H9 (cell line): ENCODE measurements around the gene RALGAPB. TPM values are rescaled to one million over a fixed set of nuclear protein-coding genes. Genes with fewer than 3 reads are reported as not detected.

Source experiments
- DNase-seq: peaks from one replicate; pipeline ENCODE4 v3.0.0-alpha.2; 2017
- H2AFZ ChIP-seq: one replicate; pipeline ENCODE4 v1.6.1; 2013; ENCODE audit warnings: mild to moderate bottlenecking, low read length, control low read depth, moderate library complexity
- H2AK5ac ChIP-seq: 2 replicates; pipeline ENCODE4 v1.6.1; 2013; ENCODE audit warnings: low read length, control low read depth, mixed read lengths; ENCODE audit not compliant: insufficient read length
- H2BK120ac ChIP-seq: one replicate; pipeline ENCODE4 v1.6.1; 2013; ENCODE audit warnings: low read depth, mild to moderate bottlenecking, low read length, control low read depth, inconsistent platforms; ENCODE audit not compliant: poor library complexity, severe bottlenecking
- H2BK12ac ChIP-seq: 2 replicates; pipeline ENCODE4 v1.6.1; 2013; ENCODE audit warnings: low read length, control low read depth, mixed read lengths, low read depth; ENCODE audit not compliant: insufficient read length
- H2BK15ac ChIP-seq: 2 replicates; pipeline ENCODE4 v1.6.1; 2013; ENCODE audit warnings: low read depth, low read length, control low read depth
- H2BK20ac ChIP-seq: one replicate; pipeline ENCODE4 v1.6.1; 2013; ENCODE audit warnings: low read depth, mild to moderate bottlenecking, low read length, control low read depth, inconsistent platforms; ENCODE audit not compliant: poor library complexity, severe bottlenecking
- H2BK5ac ChIP-seq: 2 replicates; pipeline ENCODE4 v1.6.1; 2013; ENCODE audit warnings: low read length, control low read depth, mixed read lengths; ENCODE audit not compliant: insufficient read length
- H3K14ac ChIP-seq: 2 replicates; pipeline ENCODE4 v1.6.1; 2013; ENCODE audit warnings: low read length, control low read depth; ENCODE audit not compliant: insufficient read depth
- H3K18ac ChIP-seq: 2 replicates; pipeline ENCODE4 v1.6.1; 2013; ENCODE audit warnings: low read depth, mild to moderate bottlenecking, mixed read lengths, low read length, control low read depth; ENCODE audit not compliant: insufficient read length
- H3K23ac ChIP-seq: 2 replicates; pipeline ENCODE4 v1.6.1; 2013; ENCODE audit warnings: low read length, control low read depth, mixed read lengths, low read depth; ENCODE audit not compliant: insufficient read length
- H3K23me2 ChIP-seq: 2 replicates; pipeline ENCODE4 v1.6.1; 2013; ENCODE audit warnings: low read depth, mild to moderate bottlenecking, mixed read lengths, low read length, control low read depth; ENCODE audit not compliant: insufficient read length, poor library complexity, severe bottlenecking
- H3K27ac ChIP-seq: 2 replicates; pipeline ENCODE4 v1.5.1; 2013; ENCODE audit warnings: low read length, control low read depth, mixed read lengths, low read depth; ENCODE audit not compliant: insufficient read length
- H3K27me3 ChIP-seq: 2 replicates; pipeline ENCODE4 v1.6.1; 2013; ENCODE audit warnings: low read length, control low read depth, inconsistent platforms; ENCODE audit not compliant: insufficient read depth
- H3K4ac ChIP-seq: 2 replicates; pipeline ENCODE4 v1.6.1; 2013; ENCODE audit warnings: low read depth, mild to moderate bottlenecking, control low read depth, inconsistent platforms, low read length, moderate library complexity
- H3K4me1 ChIP-seq: 2 replicates; pipeline ENCODE4 v1.6.1; 2013; ENCODE audit warnings: low read length, control low read depth, inconsistent platforms; ENCODE audit not compliant: insufficient read depth
- H3K4me2 ChIP-seq: 2 replicates; pipeline ENCODE4 v1.6.1; 2013; ENCODE audit warnings: low read length, control low read depth, mixed read lengths; ENCODE audit not compliant: insufficient read length, insufficient read depth
- H3K56ac ChIP-seq: 2 replicates; pipeline ENCODE4 v1.6.1; 2013; ENCODE audit warnings: low read depth, mild to moderate bottlenecking, mixed read lengths, low read length, control low read depth; ENCODE audit not compliant: insufficient read length
- H3K79me1 ChIP-seq: 2 replicates; pipeline ENCODE4 v1.6.1; 2013; ENCODE audit warnings: low read depth, mild to moderate bottlenecking, moderate library complexity, low read length, control low read depth, inconsistent platforms; ENCODE audit not compliant: insufficient read depth, poor library complexity, severe bottlenecking
- H3K79me2 ChIP-seq: 2 replicates; pipeline ENCODE4 v1.6.1; 2013; ENCODE audit warnings: low read length, control low read depth, inconsistent platforms; ENCODE audit not compliant: insufficient read depth
- H3K9ac ChIP-seq: 2 replicates; pipeline ENCODE4 v1.6.1; 2013; ENCODE audit warnings: low read length, control low read depth, mixed read lengths; ENCODE audit not compliant: insufficient read length; ENCODE audit errors: extremely low read depth
- H3K9me3 ChIP-seq: one replicate; pipeline ENCODE4 v1.6.1; 2013; ENCODE audit warnings: low read depth, low read length, inconsistent platforms; ENCODE audit not compliant: control insufficient read depth
- H3T11ph ChIP-seq: one replicate; pipeline ENCODE4 v1.6.1; 2013; ENCODE audit warnings: mild to moderate bottlenecking, low read length, control low read depth, inconsistent platforms
- H4K20me1 ChIP-seq: one replicate; pipeline ENCODE4 v1.6.1; 2013; ENCODE audit not compliant: control insufficient read depth, insufficient read length, insufficient read depth
- H4K5ac ChIP-seq: 2 replicates; pipeline ENCODE4 v1.6.1; 2013; ENCODE audit warnings: low read depth, mild to moderate bottlenecking, mixed read lengths, low read length, control low read depth; ENCODE audit not compliant: insufficient read length
- H4K8ac ChIP-seq: replicated peaks from 2 replicates; pipeline ENCODE4 v1.6.1; 2013; ENCODE audit warnings: low read length, control low read depth, mixed read lengths, low read depth; ENCODE audit not compliant: insufficient read length
- H4K91ac ChIP-seq: 2 replicates; pipeline ENCODE4 v1.6.1; 2013; ENCODE audit warnings: low read depth, mild to moderate bottlenecking, moderate library complexity, mixed read lengths, low read length, control low read depth; ENCODE audit not compliant: insufficient read length
- H3K27ac Mint-ChIP-seq, 3 experiments: 2 replicates in 2 of 3; 3 replicates in 1 of 3; pipeline ENCODE4 v1.8.0; 2020 to 2021; ENCODE audit warnings: mixed read lengths in 3 of 3, mild to moderate bottlenecking in 1 of 3, moderate library complexity in 1 of 3
- H3K27me3 Mint-ChIP-seq: 2 replicates; pipeline ENCODE4 v1.8.0; 2021; ENCODE audit warnings: low read depth, mild to moderate bottlenecking, moderate library complexity, mixed read lengths
- H3K36me3 Mint-ChIP-seq, 3 experiments: 2 replicates in 2 of 3; 3 replicates in 1 of 3; pipeline ENCODE4 v1.8.0; 2020 to 2021; ENCODE audit warnings: low read depth in 3 of 3, mixed read lengths in 3 of 3; ENCODE audit not compliant: insufficient read depth in 1 of 3
- H3K4me1 Mint-ChIP-seq, 2 experiments: 2 replicates each; pipeline ENCODE4 v1.8.0; 2020; ENCODE audit warnings: mixed read lengths in 2 of 2
- H3K4me3 Mint-ChIP-seq, 2 experiments: 2 replicates in 1 of 2; 3 replicates in 1 of 2; pipeline ENCODE4 v1.8.0; 2020 to 2021; ENCODE audit warnings: mild to moderate bottlenecking in 2 of 2, mixed read lengths in 2 of 2, moderate library complexity in 1 of 2
- H3K9me3 Mint-ChIP-seq, 2 experiments: 2 replicates in 1 of 2; 3 replicates in 1 of 2; pipeline ENCODE4 v1.8.0; 2020; ENCODE audit warnings: mild to moderate bottlenecking in 2 of 2, mixed read lengths in 2 of 2, moderate library complexity in 1 of 2
- whole genome bisulfite sequencing: extraction: QIAGEN DNeasy Blood & Tissue Kit; methylation state at CpG from one replicate; pipeline ENCODE4 v1.1.7; 2013; ENCODE audit warnings: missing lambda C conversion rate, low lambda C conversion rate, mixed read lengths; ENCODE audit not compliant: insufficient read length; ENCODE audit errors: extremely low coverage; 5-methylcytosine and 5-hydroxymethylcytosine counted together
- total RNA-seq: library from RNA; stranded (reverse); gene quantifications from 2 replicates; pipeline ENCODE4 v1.2.1, GENCODE V29; 2021
- TF ChIP-seq, protein P1 (sequence below): fragments of 200-600 bp; sonication (generic); conservative IDR thresholded peaks from 3 replicates; pipeline ENCODE4 v1.8.0; 2021; ENCODE audit warnings: antibody characterized with exemption, mild to moderate bottlenecking

RALGAPB gene
- total RNA-seq, 1 experiment from 2014 or later, result 28.5 TPM

DNA sequence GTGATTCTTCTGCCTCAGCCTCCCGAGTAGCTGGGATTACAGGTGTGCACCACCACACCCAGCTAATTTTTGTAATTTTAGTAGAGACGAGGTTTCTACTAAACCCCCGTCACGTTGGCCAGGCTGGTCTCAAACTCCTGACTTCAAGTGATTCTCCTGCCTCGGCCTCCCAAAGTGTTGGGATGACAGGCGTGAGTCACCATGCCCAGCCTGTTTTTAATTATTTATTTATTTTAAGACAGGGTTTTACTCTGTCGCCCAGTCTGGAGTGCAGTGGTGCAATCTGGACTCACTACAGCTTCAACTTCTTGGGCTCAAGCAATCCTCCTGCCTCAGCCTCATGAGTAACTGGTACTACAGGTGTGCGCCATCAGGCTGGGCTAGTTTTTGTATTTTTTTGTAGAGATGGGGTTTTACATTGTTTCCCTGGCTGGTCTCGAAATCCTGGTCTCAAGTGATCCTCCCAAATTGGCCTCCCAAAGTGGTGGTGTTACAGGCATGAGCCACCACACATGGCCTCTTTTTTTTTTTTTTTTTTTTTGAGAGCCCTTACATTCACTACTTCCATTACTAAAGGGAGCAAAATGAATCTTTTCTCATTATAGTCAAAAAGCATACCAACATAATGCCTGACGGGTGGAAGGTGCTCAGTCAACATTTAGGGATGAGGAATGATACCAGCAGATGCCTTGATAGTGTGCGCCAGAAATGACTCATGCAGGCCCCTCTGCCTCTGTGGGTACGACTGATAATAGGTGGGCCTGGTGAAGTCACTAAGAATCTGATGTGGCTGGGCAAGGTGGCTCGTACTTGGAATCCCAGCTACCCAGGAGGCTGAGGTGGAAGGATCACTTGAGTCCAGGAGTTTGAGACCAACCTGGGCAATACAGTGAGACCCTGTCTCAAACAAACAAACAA, 17.8 kb upstream of the RALGAPB start:
- no peak overlapping the region for H4K8ac ChIP-seq
- H3K79me2 ChIP-seq, result no peaks in the 10 kb centered on the region
- Mint-ChIP-seq H3K4me1 (no peaks in the 10 kb centered on the region), H3K36me3 (peaks cover 11 to 17% (median 16%) of the 10 kb centered on the region in 3 experiments; a peak in 6 of 7 replicates), H3K27me3 (peaks cover 6% of the 10 kb centered on the region), H3K27ac (no peak overlapping the region), H3K4me3 (no peak overlapping the region), H3K9me3 (no peaks in the 10 kb centered on the region; a peak in 1 of 5 replicates)
- no peak overlapping the region for H3K14ac ChIP-seq
- no peak overlapping the region for H3K4me2 ChIP-seq
- H3K18ac ChIP-seq, result no peak overlapping the region
- H2BK120ac ChIP-seq, result no peak overlapping the region
- H3K4ac ChIP-seq, result no peak overlapping the region
- no peaks in the 10 kb centered on the region for H3K9me3 ChIP-seq
- H3K27me3 ChIP-seq, result no peaks in the 10 kb centered on the region
- no peak overlapping the region for H3K27ac ChIP-seq
- no peak overlapping the region for H3K9ac ChIP-seq
- no peaks in the 10 kb centered on the region for H4K20me1 ChIP-seq
- no peak overlapping the region for H3K23ac ChIP-seq
- H3K56ac ChIP-seq, result no peak overlapping the region
- no peak overlapping the region for H2AK5ac ChIP-seq
- no peak overlapping the region for H2BK15ac ChIP-seq
- no peak overlapping the region for H2AFZ ChIP-seq
- H4K5ac ChIP-seq, result no peak overlapping the region
- no peak overlapping the region for H3T11ph ChIP-seq
- H2BK20ac ChIP-seq, result no peak overlapping the region
- no peak overlapping the region for H2BK12ac ChIP-seq
- no peaks in the 10 kb centered on the region for H3K79me1 ChIP-seq
- H3K23me2 ChIP-seq, result no peaks in the 10 kb centered on the region
- TF ChIP-seq, protein P1, sequence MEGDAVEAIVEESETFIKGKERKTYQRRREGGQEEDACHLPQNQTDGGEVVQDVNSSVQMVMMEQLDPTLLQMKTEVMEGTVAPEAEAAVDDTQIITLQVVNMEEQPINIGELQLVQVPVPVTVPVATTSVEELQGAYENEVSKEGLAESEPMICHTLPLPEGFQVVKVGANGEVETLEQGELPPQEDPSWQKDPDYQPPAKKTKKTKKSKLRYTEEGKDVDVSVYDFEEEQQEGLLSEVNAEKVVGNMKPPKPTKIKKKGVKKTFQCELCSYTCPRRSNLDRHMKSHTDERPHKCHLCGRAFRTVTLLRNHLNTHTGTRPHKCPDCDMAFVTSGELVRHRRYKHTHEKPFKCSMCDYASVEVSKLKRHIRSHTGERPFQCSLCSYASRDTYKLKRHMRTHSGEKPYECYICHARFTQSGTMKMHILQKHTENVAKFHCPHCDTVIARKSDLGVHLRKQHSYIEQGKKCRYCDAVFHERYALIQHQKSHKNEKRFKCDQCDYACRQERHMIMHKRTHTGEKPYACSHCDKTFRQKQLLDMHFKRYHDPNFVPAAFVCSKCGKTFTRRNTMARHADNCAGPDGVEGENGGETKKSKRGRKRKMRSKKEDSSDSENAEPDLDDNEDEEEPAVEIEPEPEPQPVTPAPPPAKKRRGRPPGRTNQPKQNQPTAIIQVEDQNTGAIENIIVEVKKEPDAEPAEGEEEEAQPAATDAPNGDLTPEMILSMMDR, result no peak
- H4K91ac ChIP-seq, result no peak overlapping the region
- H3K4me1 ChIP-seq, result no peaks in the 10 kb centered on the region
- no peak for DNase-seq
- no CpG with 5 or more reads among the region's 13 CpGs for WGBS
- H2BK5ac ChIP-seq, result no peak overlapping the region
